ENCODE data around the gene ZDHHC20. TPM values are rescaled to one million over a fixed set of nuclear protein-coding genes. Genes with fewer than 3 reads are reported as not detected.

The ZDHHC20 gene
- 77.7 TPM for total RNA-seq
- long read RNA-seq, full-length matches to known transcripts = 8 of 38 reads
- long read RNA-seq, partial matches to known transcripts = 4 of 38 reads
- long read RNA-seq, other reads (novel, unspliced or antisense) = 26 of 38 reads

- Histone ChIP-seq H3K27me3 (no peaks in the 10 kb centered on the region), H3K36me3 (no peaks in the 10 kb centered on the region), H3K4me1 (peaks cover 20% of the 10 kb centered on the region), H3K9me3 (no peaks in the 10 kb centered on the region), H3K27ac (peak within 1 kb of the TSS; percentile 93), H3K4me3 (peak within 1 kb of the TSS; percentile 77)
- intact Hi-C loops (cut with DNase I) = no loop called here
- DNase-seq = peak; percentile 94
- no peak for TF ChIP-seq CTCF (IDR thresholded peaks at IDR 0.05)
- peak; percentile 98 for ATAC-seq
Observed at GRCh38 chr13:21458813-21459701, at the start of gene ZDHHC20. Gene ZDHHC20, minus strand, starts transcription at chr13:21459303. Its CDS starts 132 bp downstream, at chr13:21459171.

DNA sequence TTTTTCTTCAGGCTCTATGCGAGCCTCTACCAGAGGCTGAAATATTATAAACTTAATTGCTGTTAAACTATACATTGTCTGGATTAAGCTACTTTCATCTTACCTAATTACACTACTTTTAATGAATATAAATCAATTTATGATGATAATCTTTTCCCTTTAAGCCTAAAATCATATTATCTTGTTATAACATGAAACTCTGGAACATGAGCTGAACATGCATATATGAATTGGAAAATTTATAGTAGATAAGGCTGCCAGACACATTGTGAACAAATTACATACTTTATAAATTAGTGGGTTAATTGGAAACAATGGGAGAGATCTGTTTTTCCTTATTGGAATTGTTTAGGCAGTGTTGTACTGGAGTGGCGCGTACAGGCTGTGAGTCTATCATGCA is 45.3 kb upstream of the ZDHHC20 start:
- peaks cover 31% of the 10 kb centered on the region for H3K36me3 ChIP-seq
- DNase-seq (no peak), ATAC-seq (no peak)
- intact Hi-C loops (cut with DNase I) = no loop called here
- no peak overlapping the region for H3K27ac ChIP-seq
- no peaks in the 10 kb centered on the region for H3K4me1 ChIP-seq
- TF ChIP-seq CTCF (IDR thresholded peaks at IDR 0.05) = no peak
- no peaks in the 10 kb centered on the region for H3K27me3 ChIP-seq
- H3K9me3 ChIP-seq = no peaks in the 10 kb centered on the region
- H3K4me3 ChIP-seq = no peak overlapping the region

DNA sequence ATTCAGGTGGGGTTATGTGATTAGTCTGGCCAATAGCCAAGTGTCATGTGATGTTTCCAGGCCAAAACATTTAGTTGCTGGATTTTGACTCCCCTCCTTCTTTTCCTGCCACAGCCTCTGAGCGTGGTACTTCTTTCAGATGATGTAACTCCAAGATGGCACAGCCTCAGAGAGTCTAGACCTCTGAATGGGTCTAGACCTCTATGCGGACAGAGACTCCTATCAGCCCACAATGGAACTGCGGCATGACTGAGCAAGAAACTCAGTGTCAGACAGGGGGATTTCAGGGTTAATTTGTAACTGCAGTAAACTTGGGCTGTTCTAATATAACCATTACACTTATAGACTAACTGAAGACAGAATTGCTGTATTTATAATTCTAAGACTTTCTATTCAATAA is 42.6 kb upstream of the ZDHHC20 start:
- Histone ChIP-seq H3K36me3 (peaks cover 21% of the 10 kb centered on the region), H3K27ac (no peak overlapping the region), H3K4me1 (no peaks in the 10 kb centered on the region), H3K4me3 (no peak overlapping the region), H3K9me3 (no peaks in the 10 kb centered on the region), H3K27me3 (no peaks in the 10 kb centered on the region)
- intact Hi-C loops (cut with DNase I) = no loop called here
- DNase-seq (no peak), ATAC-seq (no peak)
- no peak for TF ChIP-seq CTCF (IDR thresholded peaks at IDR 0.05)

GRCh38 chr13:21486322-21486721 is 27.2 kb upstream of the ZDHHC20 start:
- H3K36me3 ChIP-seq = no peaks in the 10 kb centered on the region
- no peaks in the 10 kb centered on the region for H3K9me3 ChIP-seq
- no peak for TF ChIP-seq CTCF (IDR thresholded peaks at IDR 0.05)
- ATAC-seq (no peak), DNase-seq (no peak)
- H3K27ac ChIP-seq = no peak overlapping the region
- H3K4me1 ChIP-seq = no peaks in the 10 kb centered on the region
- intact Hi-C loops (cut with DNase I) = no loop called here
- no peaks in the 10 kb centered on the region for H3K27me3 ChIP-seq
- no peak overlapping the region for H3K4me3 ChIP-seq

- TF ChIP-seq CTCF (IDR thresholded peaks at IDR 0.05) = no peak
- Histone ChIP-seq H3K36me3 (no peaks in the 10 kb centered on the region), H3K4me1 (peaks cover 3% of the 10 kb centered on the region), H3K27me3 (no peaks in the 10 kb centered on the region), H3K9me3 (no peaks in the 10 kb centered on the region), H3K27ac (no peak overlapping the region), H3K4me3 (no peak overlapping the region)
- no peak for DNase-seq
- intact Hi-C loops (cut with DNase I) = no loop called here
- no peak for ATAC-seq
Observed at GRCh38 chr13:21483748-21484147, 24.6 kb upstream of the ZDHHC20 start.

Measured in upper lobe of right lung (tissue), 1 donor.